NCI-H82 treated with DMSO at 0.1 percent for 48 hours (cell line): ENCODE results near the gene RPL32.

Experiments
- DNase-seq: peaks from one replicate; lab custom pipeline; 2025; ENCODE audit not compliant: unreplicated experiment; lab: John Stamatoyannopoulos, UW

The RPL32 gene

DNA sequence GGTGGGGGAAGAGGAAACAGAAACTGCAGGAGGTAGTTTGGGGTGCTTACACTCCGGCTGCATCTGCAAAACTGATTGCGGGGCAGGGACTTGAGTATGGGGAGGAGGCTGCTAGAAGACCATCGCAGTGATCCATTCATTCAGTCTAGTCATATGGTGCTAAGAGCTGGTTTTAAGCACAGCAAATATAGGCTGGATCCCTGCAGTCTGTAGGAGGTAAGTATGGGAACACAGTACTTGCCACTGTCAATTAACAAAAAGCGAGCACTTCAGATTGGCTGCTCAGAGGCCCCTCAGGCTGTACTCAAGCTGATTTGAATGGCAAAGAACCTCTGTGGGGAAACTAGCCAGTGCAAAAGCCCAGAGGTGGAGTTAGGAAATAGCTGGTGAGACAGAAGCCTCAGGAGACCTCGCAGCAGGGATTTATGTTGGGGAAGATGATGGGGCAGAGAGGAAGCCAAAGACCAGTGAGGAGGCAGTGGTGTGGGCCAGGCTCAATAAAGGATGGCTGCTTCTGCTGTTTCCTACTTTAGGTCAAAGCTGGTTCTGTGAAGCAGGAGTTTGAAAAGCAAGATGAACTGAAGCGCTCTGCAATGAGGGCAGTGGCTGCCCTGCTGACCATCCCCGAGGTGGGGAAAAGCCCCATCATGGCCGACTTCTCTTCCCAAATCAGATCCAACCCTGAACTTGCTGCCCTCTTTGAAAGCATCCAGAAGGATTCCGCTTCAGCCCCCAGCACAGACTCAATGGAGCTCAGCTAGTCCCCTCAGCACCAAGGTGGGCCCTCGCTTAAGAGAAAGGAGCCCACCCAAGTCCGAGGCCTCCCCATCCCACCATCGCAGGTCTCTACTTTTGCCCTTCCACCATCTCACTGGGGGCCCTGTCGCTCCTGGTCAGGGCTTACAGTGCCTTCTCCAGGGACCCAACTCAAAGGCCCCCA lies 7.9 kb downstream of the RPL32 start:
- DNase-seq, result no peak

- no peak for DNase-seq
These were observed 8.8 kb downstream of the RPL32 start for GRCh38 chr3:12832350-12833221.

GRCh38 chr3:12831301-12831866 lies 10.0 kb downstream of the RPL32 start:
- DNase-seq, result no peak

DNA sequence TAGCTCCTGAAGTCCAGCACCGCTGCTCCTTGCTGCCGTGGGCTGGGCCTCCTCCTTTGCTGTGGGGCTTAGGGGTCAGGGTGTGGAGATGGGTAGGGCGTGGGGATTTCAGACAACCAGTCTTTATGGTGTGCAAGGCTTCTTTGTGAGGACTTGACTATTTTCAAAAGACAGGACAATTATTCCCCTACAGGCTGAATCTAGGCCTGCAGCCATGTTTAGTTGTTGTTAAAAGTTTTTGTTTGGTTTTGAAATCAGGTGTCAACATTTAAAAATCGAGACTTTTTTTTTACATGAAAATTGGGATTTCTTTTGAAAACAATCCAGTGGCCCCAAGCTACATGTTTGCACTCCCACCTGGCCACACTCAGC lies 10.6 kb downstream of the RPL32 start:
- DNase-seq, result no peak

DNA sequence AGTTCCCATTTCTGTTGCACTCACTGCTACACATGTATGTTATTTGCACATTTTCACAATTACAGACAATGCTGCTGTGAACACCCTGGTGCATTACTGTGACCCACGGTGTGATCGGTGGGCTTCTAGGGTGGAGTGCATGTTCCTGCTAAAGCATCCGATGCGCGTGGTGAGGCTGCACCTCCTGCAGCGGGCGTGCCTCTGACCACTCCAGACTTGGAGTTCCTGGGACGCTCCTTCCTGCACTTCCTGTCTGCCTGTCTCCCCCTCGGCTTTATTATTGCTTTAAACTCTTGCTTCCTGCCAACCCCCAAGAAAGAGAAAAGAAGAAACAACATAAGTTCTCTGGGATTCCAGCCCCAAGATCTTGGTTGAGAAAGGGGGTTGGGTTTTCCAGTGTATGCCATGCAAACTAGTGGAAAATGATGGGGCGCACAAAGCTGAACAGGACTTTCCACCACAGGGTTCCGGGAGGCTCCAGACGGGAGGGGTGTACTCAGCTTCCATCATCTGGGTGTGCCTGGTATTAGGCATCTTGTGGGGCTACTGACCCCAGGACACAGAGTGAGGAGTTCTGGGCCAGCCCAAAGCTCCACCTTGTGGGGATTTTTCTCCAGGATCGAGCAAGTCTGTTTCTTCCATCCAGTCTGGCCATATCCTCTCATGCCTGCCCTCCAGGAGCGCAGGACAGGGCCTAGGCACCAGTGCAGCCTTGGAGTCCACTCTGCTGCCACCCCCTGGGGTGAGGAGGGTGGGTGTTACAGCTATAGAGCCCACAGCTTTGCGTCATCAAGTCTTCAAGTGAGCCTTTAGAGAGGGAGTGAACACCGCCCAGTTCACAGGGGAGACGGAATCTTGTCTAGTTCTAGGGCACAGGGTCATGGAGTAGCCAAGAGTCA lies 11.2 kb downstream of the RPL32 start:
- DNase-seq, result no peak

DNA sequence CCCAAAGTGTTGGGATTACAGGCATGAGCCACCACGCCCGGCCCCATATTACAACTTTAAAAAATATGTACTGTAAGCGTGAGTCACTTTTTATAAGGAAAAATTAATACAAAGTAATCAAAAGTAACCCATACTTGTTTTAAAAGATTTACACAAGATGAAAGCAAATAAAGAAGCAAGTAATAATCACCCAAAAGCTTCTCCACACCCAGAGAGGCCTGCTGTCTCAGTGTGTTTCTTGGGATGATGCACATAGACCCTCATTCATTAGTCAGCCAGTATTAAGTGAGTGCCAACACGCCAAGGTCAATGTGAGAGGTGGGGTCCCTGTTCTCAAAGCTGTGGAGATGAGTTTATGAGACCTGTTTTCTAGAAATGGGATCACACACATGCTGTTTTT lies 12.0 kb downstream of the RPL32 start:
- DNase-seq, result no peak

- DNase-seq, result no peak
These were observed 12.6 kb downstream of the RPL32 start for GRCh38 chr3:12828751-12829150.

DNA sequence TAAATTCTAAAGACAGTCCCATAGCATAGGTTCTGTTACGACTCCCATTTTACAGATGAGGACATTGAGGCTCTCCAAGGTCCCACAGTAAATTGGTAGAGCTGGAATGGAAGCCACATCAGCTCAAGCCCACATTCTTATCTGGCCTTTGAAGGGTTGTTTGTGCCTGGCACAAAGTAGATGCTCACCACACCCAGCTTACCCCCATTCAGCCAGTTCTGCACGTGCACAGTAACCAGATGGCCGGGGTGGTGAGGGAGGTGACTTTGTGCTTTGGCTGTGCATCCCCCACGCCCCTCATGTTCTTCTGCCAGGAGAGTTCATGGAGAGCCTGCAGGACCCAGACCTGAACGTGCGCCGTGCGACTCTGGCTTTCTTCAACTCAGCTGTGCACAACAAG lies 16.2 kb downstream of the RPL32 start:
- DNase-seq, result no peak

DNA sequence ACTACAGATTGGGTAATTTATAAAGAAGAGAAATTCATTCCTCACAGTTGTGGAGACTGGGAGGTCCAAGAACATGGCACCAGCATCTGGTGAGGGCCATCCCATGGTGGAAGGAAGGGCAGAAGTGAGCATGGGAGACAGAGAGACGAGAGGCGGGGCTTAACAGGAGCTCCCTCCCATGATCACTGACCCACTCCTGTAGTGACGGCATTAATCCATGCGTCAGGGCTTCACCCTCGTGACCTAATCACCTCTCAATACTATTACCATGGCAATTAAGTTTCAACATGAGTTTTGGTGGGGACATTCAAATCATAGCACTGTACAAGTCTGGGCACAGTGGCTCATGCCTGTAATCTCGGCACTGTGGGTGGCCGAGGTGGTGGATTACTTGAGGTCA lies 17.1 kb downstream of the RPL32 start:
- DNase-seq, result no peak

- DNase-seq, result no peak
These were observed 18.5 kb downstream of the RPL32 start for GRCh38 chr3:12822725-12823373.

GRCh38 chr3:12818773-12819172 lies 22.6 kb downstream of the RPL32 start:
- no peak for DNase-seq

GRCh38 chr3:12818273-12818672 lies 23.1 kb downstream of the RPL32 start:
- DNase-seq, result no peak

GRCh38 chr3:12817343-12817710 lies 24.0 kb downstream of the RPL32 start:
- DNase-seq, result no peak

DNA sequence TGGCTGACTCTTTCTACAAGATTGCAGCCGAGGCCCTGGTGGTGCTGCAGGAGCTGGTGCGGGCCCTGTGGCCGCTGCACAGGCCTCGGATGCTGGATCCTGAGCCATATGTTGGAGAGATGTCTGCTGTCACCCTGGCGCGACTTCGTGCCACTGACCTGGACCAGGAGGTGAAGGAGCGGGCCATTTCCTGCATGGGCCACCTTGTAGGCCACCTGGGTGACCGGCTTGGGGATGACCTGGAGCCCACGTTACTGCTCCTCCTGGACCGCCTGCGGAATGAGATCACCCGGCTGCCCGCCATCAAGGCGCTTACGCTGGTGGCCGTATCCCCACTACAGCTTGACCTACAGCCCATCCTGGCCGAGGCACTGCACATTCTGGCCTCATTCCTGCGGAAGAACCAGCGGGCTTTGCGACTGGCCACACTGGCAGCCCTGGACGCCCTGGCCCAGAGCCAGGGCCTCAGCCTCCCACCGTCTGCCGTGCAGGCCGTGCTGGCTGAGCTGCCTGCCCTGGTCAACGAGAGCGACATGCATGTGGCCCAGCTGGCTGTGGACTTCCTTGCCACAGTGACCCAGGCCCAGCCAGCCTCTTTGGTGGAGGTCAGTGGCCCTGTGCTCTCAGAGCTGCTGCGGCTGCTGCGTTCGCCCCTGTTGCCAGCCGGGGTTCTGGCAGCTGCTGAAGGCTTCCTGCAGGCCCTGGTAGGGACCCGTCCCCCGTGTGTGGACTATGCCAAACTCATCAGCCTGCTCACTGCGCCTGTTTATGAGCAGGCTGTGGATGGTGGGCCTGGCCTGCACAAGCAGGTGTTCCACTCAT lies 24.6 kb downstream of the RPL32 start:
- DNase-seq, result no peak

- DNase-seq, result no peak
These were observed 25.6 kb downstream of the RPL32 start for GRCh38 chr3:12815719-12816118.

DNA sequence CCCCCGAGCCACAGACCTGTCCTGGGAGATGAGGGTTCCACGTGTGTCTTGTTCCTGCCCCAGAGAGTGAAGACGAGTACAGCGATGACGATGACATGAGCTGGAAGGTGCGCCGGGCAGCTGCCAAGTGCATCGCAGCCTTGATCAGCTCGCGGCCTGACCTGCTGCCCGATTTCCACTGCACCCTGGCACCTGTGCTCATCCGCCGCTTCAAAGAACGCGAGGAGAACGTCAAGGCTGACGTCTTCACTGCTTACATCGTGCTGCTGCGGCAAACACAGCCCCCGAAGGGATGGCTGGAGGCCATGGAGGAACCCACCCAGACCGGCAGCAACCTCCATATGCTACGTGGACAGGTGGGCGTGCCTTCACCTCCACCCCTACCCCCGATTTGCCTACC lies 26.3 kb downstream of the RPL32 start:
- DNase-seq, result no peak

DNA sequence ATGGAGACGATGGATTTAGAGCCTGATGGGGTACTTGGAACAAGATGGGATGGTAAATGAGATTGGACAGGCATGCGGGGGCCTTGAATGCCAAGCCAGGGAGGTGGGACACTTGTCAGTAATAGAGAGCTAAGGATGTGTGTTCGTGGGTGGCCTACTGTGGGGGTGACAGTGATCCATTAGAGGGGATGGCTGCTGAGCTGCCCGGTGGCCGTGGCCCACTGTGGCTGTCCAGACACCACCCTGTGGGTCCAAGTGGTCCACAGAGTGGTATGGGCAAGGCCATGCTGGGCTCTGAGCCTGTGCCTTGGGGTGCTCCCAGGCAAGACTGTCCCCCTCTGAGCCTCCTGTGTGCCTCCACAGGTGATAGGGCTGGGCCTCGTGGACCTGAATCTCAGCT lies 27.4 kb downstream of the RPL32 start:
- DNase-seq, result no peak

- no peak for DNase-seq
These were observed 28.6 kb downstream of the RPL32 start for GRCh38 chr3:12812812-12813211.

- DNase-seq, result no peak
These were observed 30.4 kb downstream of the RPL32 start for GRCh38 chr3:12810961-12811360.
